Smooth muscle cell (in vitro differentiated cells): ENCODE results near the gene CFAP119. TPM values are rescaled to one million over a fixed set of nuclear protein-coding genes. Genes with fewer than 3 reads are reported as not detected.

Experiments used
- DNase-seq: peaks from one replicate; lab custom pipeline; 2025; ENCODE audit not compliant: unreplicated experiment; lab: John Stamatoyannopoulos, UW
- H2AFZ ChIP-seq: fragments of 200-600 bp; sonication (generic); 2 replicates; pipeline ENCODE4 v1.6.0; 2016; ENCODE audit warnings: antibody characterized with exemption, low read depth, mild to moderate bottlenecking
- H3F3A ChIP-seq: fragments of 200-600 bp; sonication (generic); 2 replicates; pipeline ENCODE4 v1.6.0; 2017; ENCODE audit warnings: antibody characterized with exemption, low read depth
- H3K27ac ChIP-seq: fragments of 200-600 bp; sonication (generic); 2 replicates; pipeline ENCODE4 v1.5.1; 2016; ENCODE audit warnings: low read depth, mild to moderate bottlenecking
- H3K27me3 ChIP-seq: fragments of 200-600 bp; sonication (generic); 2 replicates; pipeline ENCODE4 v1.6.1; 2016; ENCODE audit warnings: low read depth, mild to moderate bottlenecking
- H3K36me3 ChIP-seq: fragments of 200-600 bp; sonication (generic); 2 replicates; pipeline ENCODE4 v1.5.1; 2016; ENCODE audit warnings: low read depth
- H3K4me1 ChIP-seq: fragments of 200-600 bp; sonication (generic); 2 replicates; pipeline ENCODE4 v1.5.1; 2016; ENCODE audit warnings: low read depth
- H3K4me2 ChIP-seq: fragments of 200-600 bp; sonication (generic); 2 replicates; pipeline ENCODE4 v1.6.0; 2016; ENCODE audit warnings: mild to moderate bottlenecking
- H3K4me3 ChIP-seq: fragments of 200-600 bp; sonication (generic); 2 replicates; pipeline ENCODE4 v1.5.1; 2016; ENCODE audit warnings: mild to moderate bottlenecking
- H3K79me2 ChIP-seq: fragments of 200-600 bp; sonication (generic); 2 replicates; pipeline ENCODE4 v1.6.0; 2016; ENCODE audit warnings: low read depth, mild to moderate bottlenecking
- H3K9ac ChIP-seq: fragments of 200-600 bp; sonication (generic); 2 replicates; pipeline ENCODE4 v1.6.0; 2016; ENCODE audit warnings: low read depth
- H3K9me3 ChIP-seq: fragments of 200-600 bp; sonication (generic); replicated peaks from 2 replicates; pipeline ENCODE4 v1.5.1; 2016; ENCODE audit warnings: low read depth
- H4K20me1 ChIP-seq: fragments of 200-600 bp; sonication (generic); 2 replicates; pipeline ENCODE4 v1.6.0; 2016; ENCODE audit warnings: low read depth
- WGBS: methylation state at CpG from one replicate; pipeline ENCODE4 v1.1.7; 2016; ENCODE audit warnings: low lambda C conversion rate; 5-methylcytosine and 5-hydroxymethylcytosine counted together
- polyA plus RNA-seq: library from polyadenylated mRNA; unstranded; fragments of >200 nt; fragmentation: Nextera tagmentation; extraction: Ambion mirVana; gene quantifications from 2 replicates; pipeline ENCODE4 v1.2.1, GENCODE V29; 2016
- total RNA-seq: library from RNA; depleted of rRNA; stranded (reverse); fragments of >200 nt; gene quantifications from 2 replicates; pipeline ENCODE4 v1.2.3, GENCODE V29; 2014
- TF ChIP-seq, protein P1 (sequence below): fragments of 200-600 bp; sonication (generic); IDR thresholded peaks from 2 replicates; pipeline ENCODE4 v1.5.1; 2017; ENCODE audit warnings: borderline replicate concordance, mild to moderate bottlenecking, antibody characterized with exemption; ENCODE audit not compliant: insufficient read depth, poor library complexity, severe bottlenecking

Gene CFAP119
- total and polyA plus RNA-seq, 2 experiments from 2014 or later: 3.5 to 5.2 TPM

DNA sequence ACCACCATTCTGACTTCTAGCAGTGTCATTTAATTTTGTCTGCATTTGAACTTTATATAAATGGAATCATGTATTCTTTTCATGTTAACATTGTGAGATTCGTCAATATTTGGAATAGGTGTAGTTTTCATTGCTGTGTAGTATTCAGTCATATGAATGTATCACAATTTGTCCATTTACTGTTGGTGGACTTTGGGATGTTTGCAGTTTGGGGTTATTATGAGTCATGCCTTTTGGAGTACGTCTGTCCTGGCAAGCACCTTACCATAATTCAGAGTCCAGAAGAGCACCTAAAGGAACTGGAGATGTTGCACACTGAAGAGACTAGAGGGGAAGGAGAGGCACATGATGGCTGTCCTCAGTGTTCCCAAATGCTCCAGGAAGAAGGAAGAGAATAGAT is 16.8 kb downstream of the CFAP119 start:
- Histone ChIP-seq H2AFZ (no peak overlapping the region), H3K4me2 (no peak overlapping the region), H3K9ac (no peak overlapping the region), H3K9me3 (no peaks in the 10 kb centered on the region), H3K27me3 (no peaks in the 10 kb centered on the region), H3F3A (peaks cover 12% of the 10 kb centered on the region), H3K36me3 (peaks cover 8% of the 10 kb centered on the region), H3K79me2 (peaks cover 14% of the 10 kb centered on the region), H4K20me1 (peaks cover 11% of the 10 kb centered on the region), H3K4me1 (peaks cover 7% of the 10 kb centered on the region), H3K4me3 (no peak overlapping the region), H3K27ac (peak overlapping the region; percentile 18)
- WGBS: 93% methylated on average over 2 of the region's 2 CpGs
- no peak for DNase-seq
- TF ChIP-seq, protein P1, sequence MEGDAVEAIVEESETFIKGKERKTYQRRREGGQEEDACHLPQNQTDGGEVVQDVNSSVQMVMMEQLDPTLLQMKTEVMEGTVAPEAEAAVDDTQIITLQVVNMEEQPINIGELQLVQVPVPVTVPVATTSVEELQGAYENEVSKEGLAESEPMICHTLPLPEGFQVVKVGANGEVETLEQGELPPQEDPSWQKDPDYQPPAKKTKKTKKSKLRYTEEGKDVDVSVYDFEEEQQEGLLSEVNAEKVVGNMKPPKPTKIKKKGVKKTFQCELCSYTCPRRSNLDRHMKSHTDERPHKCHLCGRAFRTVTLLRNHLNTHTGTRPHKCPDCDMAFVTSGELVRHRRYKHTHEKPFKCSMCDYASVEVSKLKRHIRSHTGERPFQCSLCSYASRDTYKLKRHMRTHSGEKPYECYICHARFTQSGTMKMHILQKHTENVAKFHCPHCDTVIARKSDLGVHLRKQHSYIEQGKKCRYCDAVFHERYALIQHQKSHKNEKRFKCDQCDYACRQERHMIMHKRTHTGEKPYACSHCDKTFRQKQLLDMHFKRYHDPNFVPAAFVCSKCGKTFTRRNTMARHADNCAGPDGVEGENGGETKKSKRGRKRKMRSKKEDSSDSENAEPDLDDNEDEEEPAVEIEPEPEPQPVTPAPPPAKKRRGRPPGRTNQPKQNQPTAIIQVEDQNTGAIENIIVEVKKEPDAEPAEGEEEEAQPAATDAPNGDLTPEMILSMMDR: no peak

DNA sequence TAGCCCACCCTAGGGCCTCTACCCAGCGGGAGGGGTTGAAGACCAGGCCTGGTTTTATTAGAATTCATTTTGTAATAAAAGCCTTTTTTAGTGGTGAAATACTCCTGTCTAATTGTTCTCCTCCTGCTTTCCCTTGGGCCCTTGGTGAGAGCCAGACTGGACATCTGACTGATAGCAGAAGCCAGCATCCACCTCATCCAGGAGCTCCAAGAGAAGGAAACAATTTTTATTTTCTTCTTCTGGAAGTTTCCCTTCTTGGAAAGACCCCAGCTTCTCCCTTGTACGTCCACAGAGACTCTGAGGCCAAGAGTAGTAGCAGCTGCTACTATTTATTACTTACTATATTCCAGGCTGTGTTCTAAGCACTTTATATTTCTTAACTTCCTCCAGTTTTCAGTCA is 17.7 kb downstream of the CFAP119 start:
- Histone ChIP-seq H3K9ac (no peak overlapping the region), H3K36me3 (peaks cover 8% of the 10 kb centered on the region), H3K4me2 (no peak overlapping the region), H3F3A (peaks cover 12% of the 10 kb centered on the region), H2AFZ (no peak overlapping the region), H3K79me2 (peaks cover 6% of the 10 kb centered on the region), H3K4me1 (peaks cover 7% of the 10 kb centered on the region), H3K27me3 (no peaks in the 10 kb centered on the region), H3K9me3 (no peaks in the 10 kb centered on the region), H3K27ac (no peak overlapping the region), H4K20me1 (peaks cover 12% of the 10 kb centered on the region), H3K4me3 (no peak overlapping the region)
- no peak for DNase-seq
- WGBS: 100% methylated on average over 2 of the region's 2 CpGs
- TF ChIP-seq, protein P1: no peak

DNA sequence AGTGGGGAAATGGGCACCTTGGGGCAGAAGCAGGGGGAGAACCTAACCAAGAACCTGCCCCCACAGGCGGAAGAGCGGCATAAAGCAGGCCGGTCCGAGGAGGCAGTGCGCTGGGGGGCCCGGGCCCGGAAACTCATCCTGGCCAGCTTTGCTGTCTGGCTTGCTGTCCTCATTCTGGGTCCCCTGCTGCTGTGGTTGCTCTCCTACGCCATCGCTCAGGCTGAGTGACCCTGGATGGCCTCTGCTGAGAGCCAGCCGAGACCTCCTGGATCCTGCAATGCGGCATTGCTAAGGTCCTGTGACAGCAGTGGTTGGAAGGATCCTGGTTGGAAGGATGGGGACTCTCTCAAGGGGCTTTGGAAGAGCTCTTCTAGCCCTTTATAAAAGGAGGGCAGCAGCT is 18.1 kb downstream of the CFAP119 start:
- peaks cover 8% of the 10 kb centered on the region for H3K36me3 ChIP-seq
- H3K27me3 ChIP-seq: no peaks in the 10 kb centered on the region
- no peak overlapping the region for H3K4me2 ChIP-seq
- H2AFZ ChIP-seq: no peak overlapping the region
- H3K4me1 ChIP-seq: peaks cover 7% of the 10 kb centered on the region
- peaks cover 12% of the 10 kb centered on the region for H3F3A ChIP-seq
- TF ChIP-seq, protein P1: no peak
- peak overlapping the region; percentile 8 for H3K27ac ChIP-seq
- WGBS: 97% methylated on average over 11 of the region's 11 CpGs
- no peaks in the 10 kb centered on the region for H3K9me3 ChIP-seq
- H3K9ac ChIP-seq: no peak overlapping the region
- H3K4me3 ChIP-seq: no peak overlapping the region
- peaks cover 4% of the 10 kb centered on the region for H3K79me2 ChIP-seq
- no peak for DNase-seq
- peaks cover 12% of the 10 kb centered on the region for H4K20me1 ChIP-seq

DNA sequence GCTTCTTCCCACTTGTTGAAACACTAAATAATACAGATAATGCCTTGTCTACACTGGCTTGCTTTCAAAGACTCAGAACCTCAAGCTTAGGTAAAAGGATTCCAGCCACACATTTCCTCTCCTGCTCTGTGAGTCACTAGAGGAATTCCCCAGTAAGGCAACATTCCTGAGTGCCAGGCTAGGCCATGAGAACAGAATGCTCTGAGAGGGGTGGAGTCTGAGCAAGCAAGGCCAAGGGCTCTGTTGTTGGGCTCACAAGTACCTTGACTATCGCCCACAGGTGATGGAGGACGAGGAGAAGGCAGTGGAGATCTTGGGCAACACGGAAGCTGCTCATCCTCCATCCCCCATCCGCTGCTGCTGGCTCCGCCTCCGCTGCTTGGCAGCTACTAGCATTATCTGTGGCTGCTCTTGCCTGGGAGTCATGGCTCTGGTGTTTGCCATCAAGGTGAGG is 20.4 kb downstream of the CFAP119 start:
- peaks cover 4% of the 10 kb centered on the region for H3K4me1 ChIP-seq
- no peaks in the 10 kb centered on the region for H3K79me2 ChIP-seq
- no peak for DNase-seq
- H3K27ac ChIP-seq: peak overlapping the region; percentile 97
- H3K9me3 ChIP-seq: no peaks in the 10 kb centered on the region
- no peaks in the 10 kb centered on the region for H3K27me3 ChIP-seq
- peak overlapping the region; percentile 85 for H3K9ac ChIP-seq
- H2AFZ ChIP-seq: no peak overlapping the region
- peaks cover 8% of the 10 kb centered on the region for H3K36me3 ChIP-seq
- 77% methylated on average over 6 of the region's 6 CpGs for WGBS
- TF ChIP-seq, protein P1: no peak
- peaks cover 12% of the 10 kb centered on the region for H4K20me1 ChIP-seq
- peak overlapping the region; percentile 79 for H3K4me2 ChIP-seq
- peaks cover 9% of the 10 kb centered on the region for H3F3A ChIP-seq
- peak overlapping the region; percentile 46 for H3K4me3 ChIP-seq
